GM10847 (cell line): Measurements from ENCODE around the gene VEGFC.

Experiments
- POLR2A ChIP-seq: IDR thresholded peaks from 2 replicates; pipeline ENCODE4 v1.6.1; 2011; ENCODE audit not compliant: insufficient read length; ENCODE audit errors: extremely low read depth

VEGFC gene

GRCh38 chr4:176784816-176785215 is 7.9 kb downstream of the VEGFC start:
- TF ChIP-seq POLR2A: no peak

GRCh38 chr4:176782794-176783193 is 9.9 kb downstream of the VEGFC start:
- no peak for TF ChIP-seq POLR2A

GRCh38 chr4:176782191-176782590 is 10.5 kb downstream of the VEGFC start:
- no peak for TF ChIP-seq POLR2A

GRCh38 chr4:176781739-176782100 is 11.0 kb downstream of the VEGFC start:
- no peak for TF ChIP-seq POLR2A

GRCh38 chr4:176780995-176781738 is 11.6 kb downstream of the VEGFC start:
- TF ChIP-seq POLR2A: no peak

GRCh38 chr4:176779421-176779820 is 13.3 kb downstream of the VEGFC start:
- no peak for TF ChIP-seq POLR2A

GRCh38 chr4:176778491-176778890 is 14.2 kb downstream of the VEGFC start:
- TF ChIP-seq POLR2A: no peak

GRCh38 chr4:176778063-176778462 is 14.7 kb downstream of the VEGFC start:
- no peak for TF ChIP-seq POLR2A

- no peak for TF ChIP-seq POLR2A
These were observed 17.4 kb downstream of the VEGFC start for GRCh38 chr4:176775338-176775737.

GRCh38 chr4:176774852-176775251 is 17.9 kb downstream of the VEGFC start:
- no peak for TF ChIP-seq POLR2A

GRCh38 chr4:176769514-176769913 is 23.2 kb downstream of the VEGFC start:
- TF ChIP-seq POLR2A: no peak

- no peak for TF ChIP-seq POLR2A
These were observed 25.5 kb downstream of the VEGFC start for GRCh38 chr4:176767183-176767582.

GRCh38 chr4:176762661-176763308 is 29.9 kb downstream of the VEGFC start:
- no peak for TF ChIP-seq POLR2A

- TF ChIP-seq POLR2A: no peak
These were observed 30.9 kb downstream of the VEGFC start for GRCh38 chr4:176761872-176762271.

- no peak for TF ChIP-seq POLR2A
These were observed 32.3 kb downstream of the VEGFC start for GRCh38 chr4:176760471-176760870.

GRCh38 chr4:176758731-176759130 is 34.0 kb downstream of the VEGFC start:
- no peak for TF ChIP-seq POLR2A

GRCh38 chr4:176758323-176758722 is 34.4 kb downstream of the VEGFC start:
- TF ChIP-seq POLR2A: no peak

- TF ChIP-seq POLR2A: no peak
These were observed 37.1 kb downstream of the VEGFC start for GRCh38 chr4:176755613-176756012.

- TF ChIP-seq POLR2A: no peak
These were observed 37.7 kb downstream of the VEGFC start for GRCh38 chr4:176755001-176755400.
